H9 (cell line): ENCODE data around the gene ZP1. TPM values are rescaled to one million over a fixed set of nuclear protein-coding genes. Genes with fewer than 3 reads are reported as not detected.

Source experiments
- DNase-seq: peaks from one replicate; pipeline ENCODE4 v3.0.0-alpha.2; 2017
- H2AFZ ChIP-seq: one replicate; pipeline ENCODE4 v1.6.1; 2013; ENCODE audit warnings: mild to moderate bottlenecking, low read length, control low read depth, moderate library complexity
- H2AK5ac ChIP-seq: 2 replicates; pipeline ENCODE4 v1.6.1; 2013; ENCODE audit warnings: low read length, control low read depth, mixed read lengths; ENCODE audit not compliant: insufficient read length
- H2BK120ac ChIP-seq: one replicate; pipeline ENCODE4 v1.6.1; 2013; ENCODE audit warnings: low read depth, mild to moderate bottlenecking, low read length, control low read depth, inconsistent platforms; ENCODE audit not compliant: poor library complexity, severe bottlenecking
- H2BK12ac ChIP-seq: 2 replicates; pipeline ENCODE4 v1.6.1; 2013; ENCODE audit warnings: low read length, control low read depth, mixed read lengths, low read depth; ENCODE audit not compliant: insufficient read length
- H2BK15ac ChIP-seq: 2 replicates; pipeline ENCODE4 v1.6.1; 2013; ENCODE audit warnings: low read depth, low read length, control low read depth
- H2BK20ac ChIP-seq: one replicate; pipeline ENCODE4 v1.6.1; 2013; ENCODE audit warnings: low read depth, mild to moderate bottlenecking, low read length, control low read depth, inconsistent platforms; ENCODE audit not compliant: poor library complexity, severe bottlenecking
- H2BK5ac ChIP-seq: 2 replicates; pipeline ENCODE4 v1.6.1; 2013; ENCODE audit warnings: low read length, control low read depth, mixed read lengths; ENCODE audit not compliant: insufficient read length
- H3K14ac ChIP-seq: 2 replicates; pipeline ENCODE4 v1.6.1; 2013; ENCODE audit warnings: low read length, control low read depth; ENCODE audit not compliant: insufficient read depth
- H3K18ac ChIP-seq: 2 replicates; pipeline ENCODE4 v1.6.1; 2013; ENCODE audit warnings: low read depth, mild to moderate bottlenecking, mixed read lengths, low read length, control low read depth; ENCODE audit not compliant: insufficient read length
- H3K23ac ChIP-seq: 2 replicates; pipeline ENCODE4 v1.6.1; 2013; ENCODE audit warnings: low read length, control low read depth, mixed read lengths, low read depth; ENCODE audit not compliant: insufficient read length
- H3K23me2 ChIP-seq: 2 replicates; pipeline ENCODE4 v1.6.1; 2013; ENCODE audit warnings: low read depth, mild to moderate bottlenecking, mixed read lengths, low read length, control low read depth; ENCODE audit not compliant: insufficient read length, poor library complexity, severe bottlenecking
- H3K27ac ChIP-seq: 2 replicates; pipeline ENCODE4 v1.5.1; 2013; ENCODE audit warnings: low read length, control low read depth, mixed read lengths, low read depth; ENCODE audit not compliant: insufficient read length
- H3K27me3 ChIP-seq: 2 replicates; pipeline ENCODE4 v1.6.1; 2013; ENCODE audit warnings: low read length, control low read depth, inconsistent platforms; ENCODE audit not compliant: insufficient read depth
- H3K4ac ChIP-seq: 2 replicates; pipeline ENCODE4 v1.6.1; 2013; ENCODE audit warnings: low read depth, mild to moderate bottlenecking, control low read depth, inconsistent platforms, low read length, moderate library complexity
- H3K4me1 ChIP-seq: 2 replicates; pipeline ENCODE4 v1.6.1; 2013; ENCODE audit warnings: low read length, control low read depth, inconsistent platforms; ENCODE audit not compliant: insufficient read depth
- H3K4me2 ChIP-seq: 2 replicates; pipeline ENCODE4 v1.6.1; 2013; ENCODE audit warnings: low read length, control low read depth, mixed read lengths; ENCODE audit not compliant: insufficient read length, insufficient read depth
- H3K56ac ChIP-seq: 2 replicates; pipeline ENCODE4 v1.6.1; 2013; ENCODE audit warnings: low read depth, mild to moderate bottlenecking, mixed read lengths, low read length, control low read depth; ENCODE audit not compliant: insufficient read length
- H3K79me1 ChIP-seq: 2 replicates; pipeline ENCODE4 v1.6.1; 2013; ENCODE audit warnings: low read depth, mild to moderate bottlenecking, moderate library complexity, low read length, control low read depth, inconsistent platforms; ENCODE audit not compliant: insufficient read depth, poor library complexity, severe bottlenecking
- H3K79me2 ChIP-seq: 2 replicates; pipeline ENCODE4 v1.6.1; 2013; ENCODE audit warnings: low read length, control low read depth, inconsistent platforms; ENCODE audit not compliant: insufficient read depth
- H3K9ac ChIP-seq: 2 replicates; pipeline ENCODE4 v1.6.1; 2013; ENCODE audit warnings: low read length, control low read depth, mixed read lengths; ENCODE audit not compliant: insufficient read length; ENCODE audit errors: extremely low read depth
- H3K9me3 ChIP-seq: one replicate; pipeline ENCODE4 v1.6.1; 2013; ENCODE audit warnings: low read depth, low read length, inconsistent platforms; ENCODE audit not compliant: control insufficient read depth
- H3T11ph ChIP-seq: one replicate; pipeline ENCODE4 v1.6.1; 2013; ENCODE audit warnings: mild to moderate bottlenecking, low read length, control low read depth, inconsistent platforms
- H4K20me1 ChIP-seq: one replicate; pipeline ENCODE4 v1.6.1; 2013; ENCODE audit not compliant: control insufficient read depth, insufficient read length, insufficient read depth
- H4K5ac ChIP-seq: 2 replicates; pipeline ENCODE4 v1.6.1; 2013; ENCODE audit warnings: low read depth, mild to moderate bottlenecking, mixed read lengths, low read length, control low read depth; ENCODE audit not compliant: insufficient read length
- H4K8ac ChIP-seq: replicated peaks from 2 replicates; pipeline ENCODE4 v1.6.1; 2013; ENCODE audit warnings: low read length, control low read depth, mixed read lengths, low read depth; ENCODE audit not compliant: insufficient read length
- H4K91ac ChIP-seq: 2 replicates; pipeline ENCODE4 v1.6.1; 2013; ENCODE audit warnings: low read depth, mild to moderate bottlenecking, moderate library complexity, mixed read lengths, low read length, control low read depth; ENCODE audit not compliant: insufficient read length
- H3K27ac Mint-ChIP-seq, 3 experiments: 2 replicates in 2 of 3; 3 replicates in 1 of 3; pipeline ENCODE4 v1.8.0; 2020 to 2021; ENCODE audit warnings: mixed read lengths in 3 of 3, mild to moderate bottlenecking in 1 of 3, moderate library complexity in 1 of 3
- H3K27me3 Mint-ChIP-seq: 2 replicates; pipeline ENCODE4 v1.8.0; 2021; ENCODE audit warnings: low read depth, mild to moderate bottlenecking, moderate library complexity, mixed read lengths
- H3K36me3 Mint-ChIP-seq, 3 experiments: 2 replicates in 2 of 3; 3 replicates in 1 of 3; pipeline ENCODE4 v1.8.0; 2020 to 2021; ENCODE audit warnings: low read depth in 3 of 3, mixed read lengths in 3 of 3; ENCODE audit not compliant: insufficient read depth in 1 of 3
- H3K4me1 Mint-ChIP-seq, 2 experiments: 2 replicates each; pipeline ENCODE4 v1.8.0; 2020; ENCODE audit warnings: mixed read lengths in 2 of 2
- H3K4me3 Mint-ChIP-seq, 2 experiments: 2 replicates in 1 of 2; 3 replicates in 1 of 2; pipeline ENCODE4 v1.8.0; 2020 to 2021; ENCODE audit warnings: mild to moderate bottlenecking in 2 of 2, mixed read lengths in 2 of 2, moderate library complexity in 1 of 2
- H3K9me3 Mint-ChIP-seq, 2 experiments: 2 replicates in 1 of 2; 3 replicates in 1 of 2; pipeline ENCODE4 v1.8.0; 2020; ENCODE audit warnings: mild to moderate bottlenecking in 2 of 2, mixed read lengths in 2 of 2, moderate library complexity in 1 of 2
- CTCF ChIP-seq: fragments of 200-600 bp; sonication (generic); conservative IDR thresholded peaks from 3 replicates; pipeline ENCODE4 v1.8.0; 2021; ENCODE audit warnings: antibody characterized with exemption, mild to moderate bottlenecking
- WGBS: extraction: QIAGEN DNeasy Blood & Tissue Kit; methylation state at CpG from one replicate; pipeline ENCODE4 v1.1.7; 2013; ENCODE audit warnings: missing lambda C conversion rate, low lambda C conversion rate, mixed read lengths; ENCODE audit not compliant: insufficient read length; ENCODE audit errors: extremely low coverage; 5-methylcytosine and 5-hydroxymethylcytosine counted together
- total RNA-seq: library from RNA; stranded (reverse); gene quantifications from 2 replicates; pipeline ENCODE4 v1.2.1, GENCODE V29; 2021

Gene ZP1
- total RNA-seq, 1 experiment from 2014 or later = not detected

GRCh38 chr11:60876168-60876485 lies 8.8 kb downstream of the ZP1 start:
- Histone ChIP-seq H3K79me1 (no peaks in the 10 kb centered on the region), H2BK15ac (no peak overlapping the region), H3K27me3 (no peaks in the 10 kb centered on the region), H4K8ac (no peak overlapping the region), H4K5ac (no peak overlapping the region), H4K20me1 (peaks cover 2% of the 10 kb centered on the region), H2BK5ac (no peak overlapping the region), H2BK20ac (no peak overlapping the region), H3K14ac (no peak overlapping the region), H2AK5ac (no peak overlapping the region), H2BK120ac (no peak overlapping the region), H2BK12ac (no peak overlapping the region), H3K79me2 (no peaks in the 10 kb centered on the region), H3T11ph (no peak overlapping the region), H3K18ac (no peak overlapping the region), H3K9ac (no peak overlapping the region), H2AFZ (no peak overlapping the region), H3K9me3 (no peaks in the 10 kb centered on the region), H3K27ac (no peak overlapping the region), H3K23ac (no peak overlapping the region), H3K4ac (no peak overlapping the region), H4K91ac (no peak overlapping the region), H3K23me2 (no peaks in the 10 kb centered on the region), H3K4me2 (no peak overlapping the region), H3K56ac (no peak overlapping the region), H3K4me1 (peaks cover 2% of the 10 kb centered on the region; the same call in 1 of the 2 replicates)
- peaks cover 8 to 9% of the 10 kb centered on the region in 2 experiments for H3K4me1 Mint-ChIP-seq
- no peak for DNase-seq
- TF ChIP-seq CTCF = no peak
- WGBS = no CpG with 5 or more reads among the region's 2 CpGs
- H3K36me3 Mint-ChIP-seq = peaks cover 0 to 16% (median 2%) of the 10 kb centered on the region in 3 experiments; a peak in 3 of 7 replicates
- no peaks in the 10 kb centered on the region; the same call in 1 of the 2 replicates for H3K27me3 Mint-ChIP-seq
- no peaks in the 10 kb centered on the region for H3K9me3 Mint-ChIP-seq
- H3K27ac Mint-ChIP-seq = no peak overlapping the region
- H3K4me3 Mint-ChIP-seq = no peak overlapping the region
